CD4-positive, alpha-beta memory T cell (primary cell): ENCODE data around the gene GABBR1. TPM values are rescaled to one million over a fixed set of nuclear protein-coding genes. Genes with fewer than 3 reads are reported as not detected.
A peak's percentile ranks its signal among the peaks of the same experiment; 100 is the strongest.

ENCODE experiments used
- CTCF ChIA-PET: fragments of 350-600 bp; sonication (Branson Sonifier 250); formaldehyde crosslinking; loops from one replicate; lab custom pipeline; 2021; ENCODE audit warnings: inconsistent platforms; ENCODE audit not compliant: partially characterized antibody; lab: Charles Lee
- POLR2A ChIA-PET: fragments of 350-600 bp; sonication (Branson Sonifier 250); formaldehyde crosslinking; loops from one replicate; lab custom pipeline; 2021; ENCODE audit not compliant: partially characterized antibody; lab: Charles Lee
- DNase-seq, 5 donors: peaks; one replicate each; pipeline versions ENCODE4 v3.0.0 to v3.0.0-alpha.2; 2020 to 2022; ENCODE audit warnings: mixed read lengths in 1 of 5
- H3K27ac ChIP-seq: one replicate; pipeline ENCODE4 v1.7.0; 2013; ENCODE audit warnings: low read depth, low read length
- H3K27me3 ChIP-seq: 2 replicates; pipeline ENCODE4 v1.7.0; 2013; ENCODE audit warnings: mild to moderate bottlenecking, low read length, moderate library complexity; ENCODE audit not compliant: insufficient read depth
- H3K36me3 ChIP-seq: 2 replicates; pipeline ENCODE4 v1.7.0; 2013; ENCODE audit warnings: mild to moderate bottlenecking, low read length, moderate library complexity; ENCODE audit not compliant: insufficient read depth
- H3K4me1 ChIP-seq: 2 replicates; pipeline ENCODE4 v1.7.0; 2013; ENCODE audit warnings: mild to moderate bottlenecking, low read length, moderate library complexity; ENCODE audit not compliant: insufficient read depth
- H3K4me3 ChIP-seq, 2 donors: one replicate each; pipeline ENCODE4 v1.7.0; 2013; ENCODE audit warnings: low read length in 2 of 2, mild to moderate bottlenecking in 1 of 2
- H3K9me3 ChIP-seq, 2 donors: one replicate each; pipeline ENCODE4 v1.7.0; 2013; ENCODE audit warnings: low read length in 2 of 2, control low read depth in 1 of 2; ENCODE audit not compliant: control insufficient read depth in 1 of 2
- H3K27ac Mint-ChIP-seq, 7 donors: one replicate each; pipeline ENCODE4 v1.8.0; 2020 to 2021; ENCODE audit warnings: mixed read lengths in 7 of 7, mild to moderate bottlenecking in 6 of 7, inconsistent platforms in 3 of 7, moderate library complexity in 3 of 7
- H3K27me3 Mint-ChIP-seq, 2 donors: one replicate each; pipeline ENCODE4 v1.8.0; 2020 to 2021; ENCODE audit warnings: mixed read lengths in 2 of 2
- H3K36me3 Mint-ChIP-seq, 2 donors: one replicate each; pipeline ENCODE4 v1.8.0; 2020 to 2021; ENCODE audit warnings: mixed read lengths in 2 of 2, inconsistent platforms in 1 of 2, mild to moderate bottlenecking in 1 of 2
- H3K4me1 Mint-ChIP-seq, 4 donors: one replicate each; pipeline ENCODE4 v1.8.0; 2020 to 2021; ENCODE audit warnings: mixed read lengths in 4 of 4, mild to moderate bottlenecking in 1 of 4
- H3K4me3 Mint-ChIP-seq, 8 donors: one replicate each; pipeline ENCODE4 v1.8.0; 2020 to 2021; ENCODE audit warnings: mixed read lengths in 8 of 8, mild to moderate bottlenecking in 7 of 8, moderate library complexity in 6 of 8, inconsistent platforms in 3 of 8
- H3K9me3 Mint-ChIP-seq, 8 donors: one replicate each; pipeline ENCODE4 v1.8.0; 2020 to 2021; ENCODE audit warnings: mixed read lengths in 8 of 8, mild to moderate bottlenecking in 5 of 8, inconsistent platforms in 3 of 8, moderate library complexity in 1 of 8
- intact Hi-C: fragments of 100-400 bp; cut with micrococcal nuclease; formaldehyde crosslinking; loops from one replicate; pipeline ENCODE4 v1.15.1; 2023
- polyA plus RNA-seq, 2 donors: library from polyadenylated mRNA; unstranded; fragments of 300-500 nt; fragmentation: Illumina TruSeq; gene quantifications; one replicate each; pipeline ENCODE4 v1.2.3, GENCODE V29; 2021
- total RNA-seq, 2 experiments: library from RNA; stranded (reverse); gene quantifications; one replicate each; pipeline ENCODE4 v1.2.3, GENCODE V29; 2021

GABBR1 gene
- total and polyA plus RNA-seq, 4 experiments from 2014 or later = 1.8 to 58.9 (median 30.2) TPM

DNA sequence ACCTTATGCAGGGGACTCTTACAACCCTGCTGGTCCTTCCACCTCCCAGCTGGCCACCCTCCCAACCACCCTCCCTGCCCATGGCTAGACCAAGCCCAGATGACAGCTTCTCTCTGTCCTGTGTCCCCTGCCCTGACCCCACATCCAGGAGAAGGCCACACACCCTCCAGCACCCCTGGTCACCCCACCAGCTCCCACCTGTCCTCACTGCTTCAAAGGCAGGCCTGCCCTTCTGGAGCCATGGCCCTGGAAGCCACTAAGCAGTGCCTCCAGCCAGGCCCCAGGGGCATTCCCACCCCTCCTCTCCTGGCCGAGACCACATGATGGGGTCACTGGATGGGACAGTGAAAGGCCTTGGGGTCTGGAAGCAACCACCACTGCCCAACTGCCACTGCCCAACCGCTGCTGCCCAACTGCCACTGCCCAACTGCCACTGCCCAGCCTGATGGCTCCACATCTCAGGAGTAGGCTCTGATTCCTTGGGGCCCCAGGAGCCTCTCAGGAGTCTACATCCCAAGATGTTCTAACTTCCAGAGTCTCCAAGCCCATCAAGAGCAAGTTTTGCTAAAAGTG is 103.9 kb downstream of the GABBR1 start:
- Mint-ChIP-seq H3K27ac (peak overlapping the region in 1 of 7 donors; percentile 44), H3K27me3 (peaks cover 13 to 14% of the 10 kb centered on the region in 2 donors), H3K4me3 (no peak overlapping the region), H3K4me1 (peaks cover 0 to 1% (median 0%) of the 10 kb centered on the region in 4 donors), H3K9me3 (peaks cover 0 to 1% (median 0%) of the 10 kb centered on the region in 8 donors), H3K36me3 (no peaks in the 10 kb centered on the region)
- intact Hi-C loops = no loop called here
- no peak for DNase-seq
- Histone ChIP-seq H3K27me3 (peaks cover 6% of the 10 kb centered on the region), H3K36me3 (no peaks in the 10 kb centered on the region), H3K4me3 (no peak overlapping the region), H3K4me1 (no peaks in the 10 kb centered on the region), H3K9me3 (no peaks in the 10 kb centered on the region), H3K27ac (no peak overlapping the region)
- POLR2A ChIA-PET = no interaction called here
- CTCF ChIA-PET = no interaction called here

DNA sequence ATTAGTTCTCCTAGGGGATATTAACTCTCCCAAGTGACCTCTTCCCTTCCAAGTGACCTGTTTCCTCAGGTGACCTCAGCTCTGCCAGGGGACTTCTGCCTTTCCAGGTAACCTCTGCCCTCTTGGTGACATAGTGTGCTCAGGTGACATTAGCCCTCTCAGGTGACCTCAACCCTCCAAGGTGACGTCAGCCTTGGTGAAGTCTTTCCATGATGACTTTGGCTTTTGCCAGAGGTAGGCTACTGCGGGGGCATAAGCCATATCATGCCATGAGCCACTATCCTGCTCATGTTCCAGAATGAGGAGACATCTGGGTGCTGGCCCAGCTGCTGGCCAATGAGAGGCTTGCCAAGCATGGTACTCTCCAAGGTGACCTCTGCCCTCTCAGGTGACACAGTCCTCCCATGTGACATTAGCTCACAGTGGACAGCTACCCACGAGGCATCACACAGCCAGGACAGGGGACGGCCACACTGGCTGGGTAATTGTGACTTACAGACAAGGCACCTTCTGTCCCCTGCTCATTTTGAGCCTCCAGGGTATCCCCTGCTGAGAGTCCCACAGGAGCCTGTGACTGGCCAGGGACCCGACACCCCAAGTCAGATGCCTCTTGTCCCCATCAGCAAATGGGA is 104.6 kb downstream of the GABBR1 start:
- peaks cover 13 to 15% of the 10 kb centered on the region in 2 donors for H3K27me3 Mint-ChIP-seq
- intact Hi-C loops = no loop called here

DNA sequence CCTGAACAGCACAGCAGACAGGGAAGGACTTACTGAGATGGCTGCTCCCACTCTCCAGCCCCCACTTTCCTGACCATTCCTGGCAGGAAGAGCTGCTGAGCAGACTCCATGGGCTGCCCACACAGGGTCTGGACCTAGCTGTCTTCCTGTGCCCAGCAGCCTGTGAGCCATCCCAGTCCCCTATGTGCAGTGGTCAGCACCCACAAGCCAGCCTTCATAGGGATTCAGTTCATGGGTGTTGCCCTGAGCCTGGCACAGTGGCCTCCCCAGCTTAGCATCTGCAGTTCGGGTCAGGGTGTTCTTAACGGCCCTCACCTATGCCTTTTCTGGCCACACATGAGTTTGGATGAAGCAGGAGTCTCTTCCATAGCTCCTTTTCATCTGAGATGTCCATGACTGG is 105.4 kb downstream of the GABBR1 start:
- peaks cover 13 to 16% of the 10 kb centered on the region in 2 donors for H3K27me3 Mint-ChIP-seq
- intact Hi-C loops = no loop called here

More for the DNA sequence above, 104.6 kb downstream of the GABBR1 start:
- H3K27me3 ChIP-seq = peaks cover 6% of the 10 kb centered on the region
- Mint-ChIP-seq H3K9me3 (peaks cover 0 to 1% (median 0%) of the 10 kb centered on the region in 8 donors), H3K4me1 (peaks cover 0 to 1% (median 0%) of the 10 kb centered on the region in 4 donors), H3K4me3 (no peak overlapping the region), H3K27ac (no peak overlapping the region), H3K36me3 (no peaks in the 10 kb centered on the region)
- ChIA-PET POLR2A (no interaction called here), CTCF (interaction anchor here (1.2 kb wide), 1 partner anchor 122 kb away, joined by 4 read pairs; no protein-coding TSS in a partner anchor)
- no peak overlapping the region for H3K27ac ChIP-seq
- no peaks in the 10 kb centered on the region for H3K9me3 ChIP-seq
- H3K36me3 ChIP-seq = no peaks in the 10 kb centered on the region
- no peak for DNase-seq
- H3K4me1 ChIP-seq = no peaks in the 10 kb centered on the region
- H3K4me3 ChIP-seq = no peak overlapping the region

DNA sequence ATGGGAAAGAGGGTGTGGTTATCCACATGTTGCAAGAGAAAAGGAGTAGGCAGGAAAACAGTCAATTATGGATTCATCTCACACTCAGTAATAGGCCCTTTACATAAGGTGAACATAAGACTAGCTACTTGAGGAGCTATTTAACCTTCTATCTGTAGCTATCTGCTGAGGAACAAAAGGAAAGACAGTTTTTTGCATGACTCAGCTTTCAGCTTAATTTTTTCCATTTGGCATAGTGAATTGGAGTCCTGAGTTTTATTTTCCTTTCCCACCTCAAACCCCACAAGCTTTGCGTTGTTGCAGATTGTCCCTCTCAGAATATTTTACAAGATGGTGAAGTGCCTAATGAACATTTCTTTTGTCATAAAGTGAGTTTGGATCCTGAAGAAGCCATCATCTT is 105.9 kb downstream of the GABBR1 start:
- ChIA-PET CTCF (interaction anchor here (1.2 kb wide), 1 partner anchor 123 kb away, joined by 4 read pairs; no protein-coding TSS in a partner anchor), POLR2A (no interaction called here)
- Mint-ChIP-seq H3K27ac (no peak overlapping the region), H3K36me3 (no peaks in the 10 kb centered on the region), H3K9me3 (peaks cover 0 to 1% (median 0%) of the 10 kb centered on the region in 8 donors), H3K4me1 (peaks cover 0 to 1% (median 0%) of the 10 kb centered on the region in 4 donors), H3K4me3 (no peak overlapping the region), H3K27me3 (peaks cover 13 to 16% of the 10 kb centered on the region in 2 donors)
- no peaks in the 10 kb centered on the region for H3K9me3 ChIP-seq
- H3K4me1 ChIP-seq = no peaks in the 10 kb centered on the region
- H3K36me3 ChIP-seq = no peaks in the 10 kb centered on the region
- no peak overlapping the region for H3K27ac ChIP-seq
- intact Hi-C loops = no loop called here
- H3K4me3 ChIP-seq = no peak overlapping the region
- peaks cover 6% of the 10 kb centered on the region for H3K27me3 ChIP-seq
- DNase-seq = no peak

More for the DNA sequence above, 105.4 kb downstream of the GABBR1 start:
- no peak overlapping the region for H3K27ac ChIP-seq
- ChIA-PET CTCF (interaction anchor here (1.2 kb wide), 1 partner anchor 123 kb away, joined by 4 read pairs; no protein-coding TSS in a partner anchor), POLR2A (no interaction called here)
- H3K9me3 ChIP-seq = no peaks in the 10 kb centered on the region
- peaks cover 0 to 1% (median 0%) of the 10 kb centered on the region in 8 donors for H3K9me3 Mint-ChIP-seq
- H3K4me3 Mint-ChIP-seq = no peak overlapping the region
- no peaks in the 10 kb centered on the region for H3K4me1 ChIP-seq
- H3K36me3 Mint-ChIP-seq = no peaks in the 10 kb centered on the region
- H3K36me3 ChIP-seq = no peaks in the 10 kb centered on the region
- no peak overlapping the region for H3K4me3 ChIP-seq
- no peak overlapping the region for H3K27ac Mint-ChIP-seq
- H3K4me1 Mint-ChIP-seq = peaks cover 0 to 1% (median 0%) of the 10 kb centered on the region in 4 donors
- no peak for DNase-seq
- peaks cover 6% of the 10 kb centered on the region for H3K27me3 ChIP-seq

DNA sequence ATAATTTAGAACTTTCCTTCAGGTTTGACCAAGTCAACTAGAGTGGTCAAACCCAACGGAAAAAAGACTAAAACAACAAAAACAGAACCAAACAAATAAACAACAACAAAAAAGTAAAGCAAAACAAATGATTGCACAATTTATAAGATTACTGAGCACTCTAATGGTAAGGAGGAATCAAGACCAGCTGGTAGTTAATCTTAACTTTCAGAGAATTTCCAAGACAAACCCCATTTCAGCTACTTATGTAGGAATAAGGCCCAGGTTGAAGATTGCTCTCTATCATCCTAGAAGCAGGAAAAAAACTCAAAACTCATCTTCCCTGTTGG is 107.7 kb downstream of the GABBR1 start:
- Mint-ChIP-seq H3K27ac (no peak overlapping the region), H3K36me3 (no peaks in the 10 kb centered on the region), H3K27me3 (peaks cover 13 to 18% of the 10 kb centered on the region in 2 donors), H3K9me3 (peaks cover 0 to 1% (median 0%) of the 10 kb centered on the region in 8 donors), H3K4me3 (no peak overlapping the region), H3K4me1 (peaks cover 0 to 1% (median 0%) of the 10 kb centered on the region in 4 donors)
- Histone ChIP-seq H3K4me3 (no peak overlapping the region), H3K27ac (no peak overlapping the region), H3K36me3 (no peaks in the 10 kb centered on the region), H3K9me3 (no peaks in the 10 kb centered on the region), H3K4me1 (no peaks in the 10 kb centered on the region), H3K27me3 (peaks cover 6% of the 10 kb centered on the region)
- POLR2A ChIA-PET = no interaction called here
- DNase-seq = no peak
- CTCF ChIA-PET = no interaction called here
- intact Hi-C loops = no loop called here

DNA sequence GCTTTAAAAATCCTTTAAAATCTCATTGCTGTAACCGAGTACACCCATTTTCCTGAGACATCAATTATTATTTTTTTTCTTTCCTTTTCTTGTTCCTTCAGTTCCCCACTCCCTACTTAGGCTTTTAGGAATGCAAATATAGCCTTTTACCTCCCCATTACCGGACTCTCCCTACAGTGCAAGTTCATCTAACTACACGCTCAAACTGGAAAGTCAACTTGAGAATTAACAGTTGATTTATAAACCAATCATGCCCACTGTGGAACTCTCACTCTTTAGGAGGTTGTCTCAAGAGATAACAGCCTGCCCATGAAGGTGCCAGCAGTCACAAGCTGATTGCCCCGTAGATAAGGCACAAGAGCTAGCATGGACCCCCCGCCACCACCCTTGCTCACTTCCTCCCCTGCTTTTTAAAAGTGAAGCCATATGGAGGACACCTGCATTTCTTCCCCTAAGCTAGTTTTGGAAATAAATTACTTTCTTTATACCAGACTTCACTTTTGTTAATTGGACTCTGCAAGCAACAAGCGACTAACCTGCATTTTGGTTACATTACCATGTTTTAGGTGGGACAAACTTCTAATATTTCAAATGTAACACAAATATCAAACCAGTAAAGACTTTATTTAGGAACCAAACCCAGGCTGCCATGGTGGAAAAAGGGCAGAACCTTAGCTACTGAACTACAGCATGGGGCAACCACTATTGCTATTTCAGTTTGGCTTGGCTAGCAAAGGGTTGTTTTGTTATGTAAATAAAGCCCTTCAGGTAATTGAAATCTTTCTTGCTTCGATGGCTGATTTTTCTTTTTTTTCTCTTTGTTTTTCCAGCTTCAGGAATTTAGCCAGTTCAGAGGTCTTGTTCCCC is 108.3 kb downstream of the GABBR1 start:
- intact Hi-C loops = no loop called here
- POLR2A ChIA-PET = no interaction called here
- no peaks in the 10 kb centered on the region for H3K4me1 ChIP-seq
- no peaks in the 10 kb centered on the region for H3K36me3 ChIP-seq
- H3K9me3 Mint-ChIP-seq = peaks cover 0 to 1% (median 0%) of the 10 kb centered on the region in 8 donors
- H3K27ac ChIP-seq = no peak overlapping the region
- peaks cover 6% of the 10 kb centered on the region for H3K27me3 ChIP-seq
- H3K27me3 Mint-ChIP-seq = peaks cover 13 to 23% of the 10 kb centered on the region in 2 donors
- CTCF ChIA-PET = no interaction called here
- H3K9me3 ChIP-seq = no peaks in the 10 kb centered on the region
- H3K36me3 Mint-ChIP-seq = no peaks in the 10 kb centered on the region
- DNase-seq = no peak
- no peak overlapping the region for H3K4me3 ChIP-seq
- H3K27ac Mint-ChIP-seq = no peak overlapping the region
- no peak overlapping the region for H3K4me3 Mint-ChIP-seq
- peaks cover 0 to 1% (median 0%) of the 10 kb centered on the region in 4 donors for H3K4me1 Mint-ChIP-seq

DNA sequence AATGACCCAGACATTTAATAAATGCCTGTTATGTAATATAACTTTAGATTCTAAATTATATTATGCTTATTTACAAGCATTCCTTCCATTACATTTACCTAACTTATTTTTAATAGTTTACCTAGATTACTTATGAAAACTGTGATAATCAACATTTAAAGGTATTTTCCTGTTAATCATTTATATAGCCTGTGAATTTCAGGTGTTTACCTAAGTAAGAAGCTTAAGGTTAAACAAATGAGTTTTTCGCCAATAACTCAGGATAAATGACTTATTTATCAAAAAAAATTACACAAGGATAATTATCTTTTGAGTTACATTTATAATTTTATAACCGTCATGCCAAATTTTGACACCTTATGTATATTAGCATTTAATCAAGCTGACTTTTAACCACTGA is 108.9 kb downstream of the GABBR1 start:
- Histone ChIP-seq H3K27me3 (peaks cover 6% of the 10 kb centered on the region), H3K9me3 (no peaks in the 10 kb centered on the region), H3K36me3 (no peaks in the 10 kb centered on the region), H3K4me3 (no peak overlapping the region), H3K4me1 (no peaks in the 10 kb centered on the region), H3K27ac (no peak overlapping the region)
- no peak for DNase-seq
- intact Hi-C loops = no loop called here
- Mint-ChIP-seq H3K4me1 (peaks cover 0 to 1% (median 0%) of the 10 kb centered on the region in 4 donors), H3K4me3 (no peak overlapping the region), H3K27me3 (peaks cover 13 to 19% of the 10 kb centered on the region in 2 donors), H3K27ac (no peak overlapping the region), H3K9me3 (peaks cover 0 to 1% (median 0%) of the 10 kb centered on the region in 8 donors), H3K36me3 (no peaks in the 10 kb centered on the region)
- POLR2A ChIA-PET = no interaction called here
- CTCF ChIA-PET = no interaction called here
